Fibroblast of mammary gland (primary cell): ENCODE data around the gene PLA2G6.
"Not testable (repeated sequence)": the region's sequence is repeated elsewhere in the genome, so short reads cannot be mapped to it uniquely, and the experiment has no call there.

ENCODE experiments used
- DNase-seq: peaks from one replicate; pipeline ENCODE4 v3.0.0-alpha.2; 2010; ENCODE audit warnings: low read depth
- H3K4me3 ChIP-seq: 2 replicates; pipeline ENCODE4 v1.5.1; 2011; ENCODE audit warnings: low read depth, mild to moderate bottlenecking, low read length, moderate library complexity; ENCODE audit not compliant: control insufficient read depth
- TF ChIP-seq, protein P1 (sequence below): conservative IDR thresholded peaks from 2 replicates; pipeline ENCODE4 v1.5.1; 2011; ENCODE audit warnings: low read depth, low read length, inconsistent platforms; ENCODE audit not compliant: control insufficient read depth, insufficient read depth

The PLA2G6 gene

DNA sequence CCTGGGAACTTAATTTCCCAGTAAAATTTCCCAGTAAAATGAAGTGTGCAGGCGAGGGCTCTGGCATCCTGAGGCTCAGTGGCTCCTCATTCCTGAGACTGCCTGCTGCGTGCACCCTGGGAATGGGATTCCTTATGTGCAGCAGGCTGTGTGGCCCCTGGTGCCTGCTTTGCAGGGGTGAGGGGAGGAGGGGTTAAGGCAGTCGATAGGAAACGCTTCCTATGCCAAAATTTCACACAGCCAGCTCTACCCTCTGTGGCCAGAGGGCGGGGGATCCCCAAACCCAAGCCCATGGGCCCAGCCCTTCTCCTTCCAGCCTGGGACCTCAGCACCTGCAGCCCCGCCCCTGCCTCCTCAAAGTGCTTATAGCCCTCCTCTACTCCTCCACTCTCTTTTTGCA is 59.0 kb downstream of the PLA2G6 start:
- no peak overlapping the region for H3K4me3 ChIP-seq
- no peak for DNase-seq
- TF ChIP-seq, protein P1, sequence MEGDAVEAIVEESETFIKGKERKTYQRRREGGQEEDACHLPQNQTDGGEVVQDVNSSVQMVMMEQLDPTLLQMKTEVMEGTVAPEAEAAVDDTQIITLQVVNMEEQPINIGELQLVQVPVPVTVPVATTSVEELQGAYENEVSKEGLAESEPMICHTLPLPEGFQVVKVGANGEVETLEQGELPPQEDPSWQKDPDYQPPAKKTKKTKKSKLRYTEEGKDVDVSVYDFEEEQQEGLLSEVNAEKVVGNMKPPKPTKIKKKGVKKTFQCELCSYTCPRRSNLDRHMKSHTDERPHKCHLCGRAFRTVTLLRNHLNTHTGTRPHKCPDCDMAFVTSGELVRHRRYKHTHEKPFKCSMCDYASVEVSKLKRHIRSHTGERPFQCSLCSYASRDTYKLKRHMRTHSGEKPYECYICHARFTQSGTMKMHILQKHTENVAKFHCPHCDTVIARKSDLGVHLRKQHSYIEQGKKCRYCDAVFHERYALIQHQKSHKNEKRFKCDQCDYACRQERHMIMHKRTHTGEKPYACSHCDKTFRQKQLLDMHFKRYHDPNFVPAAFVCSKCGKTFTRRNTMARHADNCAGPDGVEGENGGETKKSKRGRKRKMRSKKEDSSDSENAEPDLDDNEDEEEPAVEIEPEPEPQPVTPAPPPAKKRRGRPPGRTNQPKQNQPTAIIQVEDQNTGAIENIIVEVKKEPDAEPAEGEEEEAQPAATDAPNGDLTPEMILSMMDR = no peak

DNA sequence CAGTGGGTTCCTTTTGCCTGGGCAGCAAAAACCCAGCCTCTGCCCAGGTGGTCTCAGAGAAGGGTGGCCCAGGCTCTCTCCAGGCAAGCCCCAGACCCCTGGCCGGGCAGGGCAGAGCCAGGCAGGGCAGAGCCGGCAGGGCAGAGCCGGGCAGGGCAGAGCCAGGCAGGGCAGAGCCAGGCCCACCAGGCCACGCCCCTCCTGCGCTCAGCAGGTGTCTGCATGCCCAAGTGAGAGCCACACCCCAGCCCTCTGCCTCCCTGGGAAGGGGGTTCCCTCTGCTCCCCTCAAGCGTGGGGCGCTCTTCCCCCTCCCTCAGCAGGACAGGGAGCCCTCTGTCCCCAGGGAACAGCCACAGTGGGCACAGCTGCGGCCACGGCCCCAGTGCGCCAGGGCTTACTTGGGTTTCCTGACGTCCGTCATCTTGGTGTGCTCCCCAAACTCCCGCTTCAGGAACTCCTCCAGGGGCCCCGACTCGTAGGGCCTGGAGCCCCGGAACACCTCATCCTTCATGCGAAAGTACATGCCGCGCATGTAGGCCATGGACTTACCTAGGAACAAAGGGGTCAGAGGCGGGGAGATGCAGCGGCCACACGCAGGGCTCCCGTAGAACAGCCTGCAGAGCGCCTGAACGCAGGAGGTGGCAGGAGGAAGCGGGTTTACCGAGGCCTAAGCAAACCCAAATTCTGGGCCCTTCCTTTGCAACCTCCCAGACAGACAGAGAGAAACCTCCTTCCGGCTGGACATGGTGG is 61.1 kb downstream of the PLA2G6 start:
- TF ChIP-seq, protein P1 = no peak
- no peak for DNase-seq
- no peak overlapping the region for H3K4me3 ChIP-seq

DNA sequence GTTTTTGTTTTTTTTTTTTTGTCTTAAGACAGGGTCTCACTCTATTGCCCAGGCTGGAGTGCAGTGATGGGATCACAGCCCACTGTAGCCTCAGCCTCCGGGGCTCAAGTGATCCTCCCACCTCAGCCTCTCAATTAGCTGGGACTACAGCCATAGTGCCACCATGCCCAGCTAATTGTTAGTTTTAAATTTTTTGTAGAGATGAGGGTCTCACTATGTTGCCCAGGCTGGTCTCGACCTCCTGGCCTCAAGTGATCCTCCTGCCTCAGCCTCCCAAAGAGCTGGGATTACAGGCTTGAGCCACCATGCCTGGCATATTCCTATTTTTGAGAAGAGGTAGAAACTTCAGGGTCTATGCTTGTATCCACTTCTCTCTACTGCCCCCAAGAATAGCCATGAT is 62.9 kb downstream of the PLA2G6 start:
- not testable (repeated sequence) for H3K4me3 ChIP-seq, DNase-seq

DNA sequence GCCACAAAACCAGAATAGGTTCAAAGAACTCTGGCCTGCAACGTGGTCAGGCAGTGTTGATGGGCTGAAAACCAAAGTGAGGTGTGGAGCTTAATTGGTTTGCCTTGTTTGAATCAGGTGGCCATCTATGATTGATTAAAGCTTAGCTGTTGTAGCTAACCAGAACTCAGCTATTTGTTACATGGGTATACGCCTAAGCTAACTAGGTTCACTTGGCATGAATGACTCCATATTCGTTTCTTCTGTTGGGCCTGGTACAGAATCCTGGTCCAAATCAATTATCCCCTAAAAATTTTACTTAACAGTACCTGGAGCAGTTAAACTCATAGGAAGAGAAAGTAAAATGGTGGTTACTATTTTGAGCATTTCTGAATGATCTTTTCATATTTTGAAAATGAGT is 63.4 kb downstream of the PLA2G6 start:
- H3K4me3 ChIP-seq = no peak overlapping the region
- TF ChIP-seq, protein P1 = no peak
- DNase-seq = no peak

DNA sequence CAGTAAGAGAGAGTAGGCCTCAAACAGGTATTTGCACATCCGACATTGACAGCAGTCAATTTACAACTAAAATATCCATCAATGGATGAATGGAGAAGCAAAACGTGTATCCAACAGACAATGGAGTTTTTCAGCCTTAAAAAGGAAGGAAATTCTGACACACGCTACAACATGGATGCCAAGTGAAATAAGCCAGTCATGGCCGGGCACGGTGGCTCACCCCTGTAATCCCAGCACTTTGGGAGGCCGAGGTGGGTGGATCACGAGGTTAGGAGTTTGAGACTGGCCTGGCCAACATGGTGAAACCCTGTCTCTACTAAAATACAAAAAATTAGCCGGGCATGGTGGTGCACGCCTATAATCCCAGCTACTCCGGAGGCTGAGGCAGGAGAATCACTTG is 64.1 kb downstream of the PLA2G6 start:
- not testable (repeated sequence) for H3K4me3 ChIP-seq, DNase-seq

DNA sequence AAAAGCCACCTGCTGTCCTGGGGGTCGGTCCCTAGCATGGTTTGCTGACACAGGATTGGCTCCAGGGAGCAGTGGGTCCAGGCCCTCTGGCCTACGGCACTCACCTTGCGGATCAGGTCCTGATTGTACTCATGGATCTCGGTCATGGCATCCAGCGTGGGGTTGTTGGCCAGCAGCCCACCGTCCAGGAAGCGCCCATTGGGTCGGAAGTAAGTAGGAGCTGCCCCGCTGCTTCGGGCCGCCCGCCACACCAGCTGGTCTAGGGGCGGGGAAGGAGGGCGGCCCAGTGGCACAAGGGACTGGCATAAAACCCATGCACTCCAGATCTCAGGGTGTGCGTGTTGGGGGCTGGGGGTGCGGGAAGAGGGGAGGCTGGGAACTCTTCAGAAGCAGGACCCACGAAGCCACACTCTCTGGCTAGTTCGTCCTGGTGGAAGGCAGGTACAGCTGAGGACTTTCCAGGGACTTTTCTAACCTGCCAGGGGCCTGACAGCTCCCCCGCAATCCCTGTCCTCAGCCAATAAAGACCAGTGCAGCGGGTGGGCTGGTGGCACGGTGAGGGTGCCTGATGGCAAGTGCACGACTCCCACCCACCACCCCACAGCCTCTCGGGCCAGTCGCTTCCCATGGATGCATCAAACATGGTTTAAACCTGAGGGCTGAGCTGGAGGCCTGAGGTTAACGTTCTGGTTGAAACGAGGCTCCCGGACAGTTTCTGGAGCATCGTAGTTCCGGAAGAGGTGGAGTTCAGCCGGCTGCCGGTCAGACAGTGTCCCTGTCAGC is 66.0 kb downstream of the PLA2G6 start:
- no peak for DNase-seq
- TF ChIP-seq, protein P1 = no peak
- no peak overlapping the region for H3K4me3 ChIP-seq

DNA sequence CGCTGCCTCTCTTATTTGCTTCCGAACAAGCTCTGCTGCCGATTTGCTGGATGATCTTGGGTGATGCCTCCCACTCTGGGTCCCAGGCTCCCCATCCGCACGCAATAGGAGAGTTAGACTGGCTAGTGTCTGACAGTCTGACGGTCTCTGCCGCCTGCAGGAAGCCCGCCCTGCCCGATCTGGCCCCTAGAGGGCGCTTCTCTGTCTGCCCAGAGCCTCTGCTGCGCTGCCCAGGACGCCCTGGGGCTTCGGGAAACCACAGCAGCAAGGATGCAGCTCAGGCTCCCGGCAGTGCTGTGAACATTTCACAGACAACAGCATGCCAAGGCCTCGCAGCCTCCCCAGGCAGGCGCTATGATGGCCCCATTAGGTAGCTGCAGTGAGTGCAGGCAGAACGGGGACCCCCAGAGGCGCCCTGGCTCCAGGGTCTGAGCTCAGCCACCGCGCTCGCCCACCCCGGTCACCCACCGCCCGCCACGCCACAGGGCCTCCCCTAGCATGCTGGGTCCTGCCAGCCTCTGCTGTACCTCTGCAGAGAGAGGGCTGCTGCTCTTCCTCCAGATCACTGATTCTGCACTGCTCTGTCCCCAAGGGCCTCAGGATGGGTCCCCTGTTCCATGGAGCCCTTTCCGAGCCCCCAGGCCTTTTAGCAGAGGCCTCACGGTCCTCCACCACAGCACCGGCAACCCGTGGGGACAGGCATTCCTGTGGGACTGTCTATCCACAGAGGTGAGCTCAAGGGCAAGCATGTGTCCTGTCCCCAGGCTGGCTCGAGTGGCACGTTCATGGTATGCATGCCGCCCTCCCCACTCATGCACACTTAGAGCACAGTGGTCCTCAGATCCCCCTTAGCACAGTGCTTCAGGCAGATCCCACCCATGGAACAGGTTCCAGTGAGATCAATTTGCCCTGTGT is 66.9 kb downstream of the PLA2G6 start:
- TF ChIP-seq, protein P1 = peak; percentile 90
- DNase-seq = peak; percentile 75
- no peak overlapping the region for H3K4me3 ChIP-seq
